Neural progenitor cell (in vitro differentiated cells): ENCODE results near the gene FBXW8. TPM values are rescaled to one million over a fixed set of nuclear protein-coding genes. Genes with fewer than 3 reads are reported as not detected.

Source experiments
- DNase-seq: peaks from one replicate; pipeline ENCODE4 v3.0.0-alpha.2; 2016; ENCODE audit warnings: low spot score
- H2AFZ ChIP-seq: fragments of 200-600 bp; sonication (generic); replicated peaks from 2 replicates; pipeline ENCODE4 v1.6.1; 2016; ENCODE audit warnings: antibody characterized with exemption
- H3F3A ChIP-seq: fragments of 200-600 bp; sonication (generic); 2 replicates; pipeline ENCODE4 v1.6.1; 2016; ENCODE audit warnings: antibody characterized with exemption, low read depth
- H3K27ac ChIP-seq: fragments of 200-600 bp; sonication (generic); 2 replicates; pipeline ENCODE4 v1.5.1; 2016; ENCODE audit warnings: mild to moderate bottlenecking
- H3K27me3 ChIP-seq: fragments of 200-600 bp; sonication (generic); 2 replicates; pipeline ENCODE4 v1.6.1; 2016; ENCODE audit warnings: mild to moderate bottlenecking, moderate library complexity
- H3K36me3 ChIP-seq: fragments of 200-600 bp; sonication (generic); 2 replicates; pipeline ENCODE4 v1.5.1; 2016
- H3K4me1 ChIP-seq: fragments of 200-600 bp; sonication (generic); 2 replicates; pipeline ENCODE4 v1.6.1; 2016; ENCODE audit warnings: mixed run types
- H3K4me2 ChIP-seq: fragments of 200-600 bp; sonication (generic); 2 replicates; pipeline ENCODE4 v1.6.1; 2016
- H3K4me3 ChIP-seq: fragments of 200-600 bp; sonication (generic); 2 replicates; pipeline ENCODE4 v1.5.1; 2016
- H3K79me2 ChIP-seq: fragments of 200-600 bp; sonication (generic); 2 replicates; pipeline ENCODE4 v1.6.1; 2016; ENCODE audit warnings: low read depth
- H3K9ac ChIP-seq: fragments of 200-600 bp; sonication (generic); 2 replicates; pipeline ENCODE4 v1.6.1; 2016
- H3K9me3 ChIP-seq: fragments of 200-600 bp; sonication (generic); 2 replicates; pipeline ENCODE4 v1.5.1; 2016; ENCODE audit warnings: low read depth
- H4K20me1 ChIP-seq: fragments of 200-600 bp; sonication (generic); 2 replicates; pipeline ENCODE4 v1.6.1; 2016; ENCODE audit warnings: low read depth
- H3K27ac Mint-ChIP-seq: 3 replicates; pipeline ENCODE4 v1.8.0; 2021; ENCODE audit warnings: mixed read lengths
- H3K27me3 Mint-ChIP-seq: 2 replicates; pipeline ENCODE4 v1.8.0; 2022; ENCODE audit warnings: low read depth, mild to moderate bottlenecking, inconsistent platforms, moderate library complexity, mixed read lengths; ENCODE audit not compliant: insufficient read depth
- H3K36me3 Mint-ChIP-seq: 3 replicates; pipeline ENCODE4 v1.8.0; 2021; ENCODE audit warnings: mixed read lengths
- H3K4me1 Mint-ChIP-seq: 3 replicates; pipeline ENCODE4 v1.8.0; 2021; ENCODE audit warnings: mixed read lengths
- H3K4me3 Mint-ChIP-seq: 3 replicates; pipeline ENCODE4 v1.8.0; 2021; ENCODE audit warnings: mild to moderate bottlenecking, moderate library complexity, mixed read lengths
- H3K9me3 Mint-ChIP-seq: 3 replicates; pipeline ENCODE4 v1.8.0; 2020; ENCODE audit warnings: mixed read lengths
- CTCF ChIP-seq: fragments of 200-600 bp; sonication (generic); IDR thresholded peaks from 2 replicates; pipeline ENCODE4 v1.5.1; 2017; ENCODE audit warnings: antibody characterized with exemption, mild to moderate bottlenecking
- EZH2 ChIP-seq: fragments of 200-600 bp; sonication (generic); IDR thresholded peaks from 2 replicates; pipeline ENCODE4 v1.6.1; 2017; ENCODE audit warnings: antibody characterized with exemption, mild to moderate bottlenecking, moderate library complexity
- EZH2phosphoT487 ChIP-seq: fragments of 200-600 bp; sonication (generic); IDR thresholded peaks from 2 replicates; pipeline ENCODE4 v1.6.1; 2017; ENCODE audit warnings: antibody characterized with exemption
- total RNA-seq: library from RNA; depleted of rRNA; stranded (reverse); fragments of >200 nt; gene quantifications from 2 replicates; pipeline ENCODE4 v1.2.3, GENCODE V29; 2015; ENCODE audit warnings: low replicate concordance

FBXW8 gene
- total RNA-seq, 1 donor from 2014 or later: 20.7 TPM

GRCh38 chr12:116933512-116934246, 22.9 kb downstream of the FBXW8 start:
- Mint-ChIP-seq H3K27ac (no peak overlapping the region), H3K4me3 (no peak overlapping the region), H3K4me1 (peaks cover 12% of the 10 kb centered on the region), H3K9me3 (no peaks in the 10 kb centered on the region), H3K36me3 (peaks cover 45% of the 10 kb centered on the region), H3K27me3 (no peaks in the 10 kb centered on the region)
- H4K20me1 ChIP-seq: peaks cover 34% of the 10 kb centered on the region
- H2AFZ ChIP-seq: no peak overlapping the region
- peaks cover 4% of the 10 kb centered on the region for H3K36me3 ChIP-seq
- DNase-seq: no peak
- H3K9me3 ChIP-seq: no peaks in the 10 kb centered on the region
- no peak overlapping the region for H3K4me2 ChIP-seq
- TF ChIP-seq EZH2phosphoT487: no peak
- TF ChIP-seq EZH2: no peak
- TF ChIP-seq CTCF: no peak
- no peak overlapping the region for H3K9ac ChIP-seq
- no peaks in the 10 kb centered on the region for H3F3A ChIP-seq
- H3K4me3 ChIP-seq: no peak overlapping the region
- H3K27me3 ChIP-seq: no peaks in the 10 kb centered on the region
- no peaks in the 10 kb centered on the region for H3K4me1 ChIP-seq
- no peak overlapping the region for H3K27ac ChIP-seq
- peaks cover 31% of the 10 kb centered on the region for H3K79me2 ChIP-seq

- H3K27ac ChIP-seq: no peak overlapping the region
- peaks cover 6% of the 10 kb centered on the region for H3K4me1 ChIP-seq
- H3K4me3 ChIP-seq: no peak overlapping the region
- Mint-ChIP-seq H3K27me3 (no peaks in the 10 kb centered on the region), H3K4me1 (peaks cover 12% of the 10 kb centered on the region), H3K36me3 (peaks cover 43% of the 10 kb centered on the region), H3K4me3 (no peak overlapping the region), H3K27ac (no peak overlapping the region), H3K9me3 (no peaks in the 10 kb centered on the region)
- H3F3A ChIP-seq: no peaks in the 10 kb centered on the region
- peaks cover 46% of the 10 kb centered on the region for H4K20me1 ChIP-seq
- no peaks in the 10 kb centered on the region for H3K27me3 ChIP-seq
- H3K79me2 ChIP-seq: peaks cover 41% of the 10 kb centered on the region
- TF ChIP-seq CTCF (no peak), EZH2phosphoT487 (no peak), EZH2 (no peak)
- DNase-seq: no peak
- no peak overlapping the region for H2AFZ ChIP-seq
- H3K9ac ChIP-seq: no peak overlapping the region
- no peak overlapping the region for H3K4me2 ChIP-seq
- H3K9me3 ChIP-seq: no peaks in the 10 kb centered on the region
- H3K36me3 ChIP-seq: peaks cover 4% of the 10 kb centered on the region
These were observed 24.4 kb downstream of the FBXW8 start for GRCh38 chr12:116934908-116935705.

- no peak for DNase-seq
- Histone ChIP-seq H3K9me3 (no peaks in the 10 kb centered on the region), H3F3A (no peaks in the 10 kb centered on the region), H3K36me3 (no peaks in the 10 kb centered on the region), H3K79me2 (peaks cover 31% of the 10 kb centered on the region), H2AFZ (no peak overlapping the region), H3K4me3 (no peak overlapping the region), H3K4me1 (peaks cover 6% of the 10 kb centered on the region), H3K9ac (no peak overlapping the region), H3K27me3 (no peaks in the 10 kb centered on the region), H3K27ac (no peak overlapping the region), H4K20me1 (peaks cover 34% of the 10 kb centered on the region), H3K4me2 (no peak overlapping the region)
- no peak overlapping the region for H3K27ac Mint-ChIP-seq
- no peak overlapping the region for H3K4me3 Mint-ChIP-seq
- H3K4me1 Mint-ChIP-seq: peaks cover 12% of the 10 kb centered on the region
- no peak for TF ChIP-seq CTCF
- TF ChIP-seq EZH2phosphoT487: no peak
- no peak for TF ChIP-seq EZH2
- H3K27me3 Mint-ChIP-seq: peaks cover 2% of the 10 kb centered on the region
- peaks cover 10% of the 10 kb centered on the region for H3K9me3 Mint-ChIP-seq
- H3K36me3 Mint-ChIP-seq: peaks cover 43% of the 10 kb centered on the region
These were observed 26.9 kb downstream of the FBXW8 start for GRCh38 chr12:116937640-116938039.
